Lung (tissue), 12 donors: ENCODE data around the gene GAN. TPM values are rescaled to one million over a fixed set of nuclear protein-coding genes. Genes with fewer than 3 reads are reported as not detected.

Source experiments
- ATAC-seq: fragments of 200-7000 bp; cut with Tn5 transposase; one replicate; pipeline ENCODE4 v1.9.1; 2020; ENCODE audit warnings: moderate number of reproducible peaks; ENCODE audit not compliant: insufficient read depth, low FRiP score
- DNase-seq, 3 donors: peaks; one replicate each; pipeline ENCODE4 v3.0.0-alpha.2; 2013 to 2017
- H3K27ac ChIP-seq, 2 donors: one replicate each; pipeline ENCODE4 v1.5.1; 2013; ENCODE audit warnings: mild to moderate bottlenecking in 2 of 2, moderate library complexity in 2 of 2, control low read depth in 1 of 2, inconsistent platforms in 1 of 2, low read depth in 1 of 2, low read length in 1 of 2
- H3K27me3 ChIP-seq, 3 donors: one replicate each; pipeline ENCODE4 v1.5.1; 2013; ENCODE audit warnings: low read length in 2 of 3; ENCODE audit not compliant: control insufficient read depth in 3 of 3, insufficient read depth in 3 of 3
- H3K36me3 ChIP-seq, 4 donors: one replicate each; pipeline ENCODE4 v1.5.1; 2013; ENCODE audit warnings: low read length in 4 of 4, mild to moderate bottlenecking in 1 of 4, moderate library complexity in 1 of 4; ENCODE audit not compliant: control insufficient read depth in 4 of 4, insufficient read depth in 4 of 4
- H3K4me1 ChIP-seq, 5 donors: one replicate each; pipeline ENCODE4 v1.5.1; 2013; ENCODE audit warnings: low read length in 5 of 5, mild to moderate bottlenecking in 2 of 5, moderate library complexity in 1 of 5; ENCODE audit not compliant: control insufficient read depth in 5 of 5, insufficient read depth in 5 of 5
- H3K4me3 ChIP-seq: one replicate; pipeline ENCODE4 v1.5.1; 2013; ENCODE audit warnings: mild to moderate bottlenecking, control low read depth, moderate library complexity
- H3K9ac ChIP-seq, 2 donors: one replicate each; pipeline ENCODE4 v1.5.1; 2013; ENCODE audit warnings: low read length in 2 of 2, control low read depth in 1 of 2; ENCODE audit not compliant: insufficient read depth in 1 of 2
- H3K9me3 ChIP-seq, 4 donors: one replicate each; pipeline ENCODE4 v1.5.1; 2013; ENCODE audit warnings: low read length in 3 of 4, mild to moderate bottlenecking in 1 of 4, moderate library complexity in 1 of 4; ENCODE audit not compliant: control insufficient read depth in 4 of 4, insufficient read depth in 3 of 4
- CTCF ChIP-seq: IDR thresholded peaks from 2 replicates; pipeline ENCODE4 v1.5.1; 2012; ENCODE audit warnings: mild to moderate bottlenecking; ENCODE audit errors: control extremely low read depth, extremely low read depth
- WGBS, 2 donors: extraction: QIAGEN DNeasy Blood & Tissue Kit; methylation state at CpG; one replicate each; pipeline ENCODE4 v1.1.7; 2013; 5-methylcytosine and 5-hydroxymethylcytosine counted together
- polyA plus RNA-seq, 2 donors: library from polyadenylated mRNA; stranded (reverse); fragments of 200-250 nt; gene quantifications; one replicate each; pipeline ENCODE4 v1.2.1, GENCODE V29; 2013
- total RNA-seq, 2 donors: library from RNA; depleted of rRNA in 1 of 2; stranded (reverse); fragments of >200 nt in 1 of 2; gene quantifications; one replicate each; pipeline ENCODE4 v1.2.1, GENCODE V29; 2014 to 2021
- donor health status: control.
- donor health status: control.
- donor health status: Bipolar disorder and iron deficiency.
- donor health status: healthy.
- donor health status: DM: yes; HTN: yes; CAD: no.

GAN gene
- total and polyA plus RNA-seq, 4 donors, result 0.76 to 9.0 (median 4.4) TPM

GRCh38 chr16:81319221-81319912 is 4.6 kb downstream of the GAN start:
- Histone ChIP-seq H3K27ac (no peak overlapping the region), H3K4me1 (peaks cover 0 to 14% (median 2%) of the 10 kb centered on the region in 5 donors), H3K9ac (no peak overlapping the region), H3K36me3 (no peaks in the 10 kb centered on the region), H3K4me3 (no peak overlapping the region), H3K27me3 (no peaks in the 10 kb centered on the region), H3K9me3 (no peaks in the 10 kb centered on the region)
- WGBS, 2 donors, result 68 to 82% methylated on average over 6 of the region's 6 CpGs
- DNase-seq (no peak), ATAC-seq (no peak)
- TF ChIP-seq CTCF, result no peak

- no peak overlapping the region for H3K9ac ChIP-seq
- TF ChIP-seq CTCF, result no peak
- H3K9me3 ChIP-seq, result no peaks in the 10 kb centered on the region
- no peak overlapping the region for H3K27ac ChIP-seq
- 89 to 90% methylated on average over 2 of the region's 2 CpGs for WGBS, 2 donors
- H3K36me3 ChIP-seq, result no peaks in the 10 kb centered on the region
- DNase-seq (no peak), ATAC-seq (no peak)
- peaks cover 0 to 14% (median 2%) of the 10 kb centered on the region in 5 donors for H3K4me1 ChIP-seq
- no peak overlapping the region for H3K4me3 ChIP-seq
- no peaks in the 10 kb centered on the region for H3K27me3 ChIP-seq
These were observed 6.3 kb downstream of the GAN start for GRCh38 chr16:81321039-81321438.

DNA sequence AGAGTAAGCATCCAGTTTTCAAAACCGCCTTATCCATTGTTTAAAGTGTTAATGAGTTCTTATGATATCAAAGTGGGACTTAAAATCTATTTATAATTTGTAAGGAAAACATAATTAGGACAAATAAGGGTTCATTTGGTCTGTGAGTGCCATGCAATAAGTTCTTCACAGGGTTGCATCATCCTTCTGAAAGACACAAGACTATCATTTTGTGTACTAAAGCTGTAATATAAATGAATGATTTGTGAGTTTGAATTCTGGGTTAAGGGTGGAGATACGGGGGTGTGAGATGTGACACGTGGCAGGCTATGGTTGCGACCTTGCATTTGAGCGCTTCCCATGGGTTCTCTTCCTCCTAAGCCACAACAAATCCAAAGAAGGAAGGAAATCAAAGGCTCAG is 6.8 kb downstream of the GAN start:
- ATAC-seq (no peak), DNase-seq (no peak)
- TF ChIP-seq CTCF, result no peak
- no peaks in the 10 kb centered on the region for H3K9me3 ChIP-seq
- no peak overlapping the region for H3K9ac ChIP-seq
- peaks cover 0 to 9% (median 0%) of the 10 kb centered on the region in 5 donors for H3K4me1 ChIP-seq
- no peaks in the 10 kb centered on the region for H3K36me3 ChIP-seq
- WGBS, 2 donors, result 92 to 94% methylated on average over 5 of the region's 5 CpGs
- H3K27me3 ChIP-seq, result no peaks in the 10 kb centered on the region
- no peak overlapping the region for H3K4me3 ChIP-seq
- H3K27ac ChIP-seq, result no peak overlapping the region

GRCh38 chr16:81324808-81325207 is 10.0 kb downstream of the GAN start:
- WGBS, 2 donors, result 92 to 96% methylated on average over 6 of the region's 6 CpGs
- H3K4me1 ChIP-seq, result peaks cover 0 to 11% (median 7%) of the 10 kb centered on the region in 5 donors
- H3K9me3 ChIP-seq, result no peaks in the 10 kb centered on the region
- TF ChIP-seq CTCF, result no peak
- no peak overlapping the region for H3K9ac ChIP-seq
- no peaks in the 10 kb centered on the region for H3K27me3 ChIP-seq
- H3K27ac ChIP-seq, result no peak overlapping the region
- no peak overlapping the region for H3K4me3 ChIP-seq
- H3K36me3 ChIP-seq, result no peaks in the 10 kb centered on the region
- no peak for DNase-seq
- no peak for ATAC-seq
